HL-60 (cell line): Measurements from ENCODE around the gene SAMM50.

Experiments used
- DNase-seq, 2 experiments: peaks; one replicate each; pipeline ENCODE4 v3.0.0-alpha.2; 2010 to 2020; ENCODE audit warnings: low read depth in 1 of 2, low spot score in 1 of 2
- H3K27ac ChIP-seq: fragments of 250-450 bp; sonication (Bioruptor Pico); replicated peaks from 2 replicates; pipeline ENCODE4 v1.5.1; 2020; ENCODE audit warnings: mild to moderate bottlenecking, moderate library complexity
- H3K27me3 ChIP-seq: fragments of 250-450 bp; sonication (Bioruptor Pico); 2 replicates; pipeline ENCODE4 v1.5.1; 2021; ENCODE audit warnings: mild to moderate bottlenecking, moderate library complexity; ENCODE audit not compliant: insufficient read depth, poor library complexity, severe bottlenecking
- H3K4me3 ChIP-seq: replicated peaks from 2 replicates; pipeline ENCODE4 v1.5.1; 2011; ENCODE audit warnings: mild to moderate bottlenecking, control low read depth, low read length; ENCODE audit not compliant: insufficient read depth
- CTCF ChIP-seq: IDR thresholded peaks from one replicate; pipeline ENCODE4 v1.5.1; 2011; ENCODE audit warnings: low read length, control low read depth, inconsistent platforms; ENCODE audit not compliant: insufficient read depth
- GABPA ChIP-seq: IDR thresholded peaks from 2 replicates; pipeline ENCODE4 v1.6.1; 2012; ENCODE audit warnings: low read depth
- POLR2AphosphoS5 ChIP-seq: IDR thresholded peaks from 2 replicates; pipeline ENCODE4 v1.6.1; 2012; ENCODE audit warnings: low read depth
- REST ChIP-seq: IDR thresholded peaks from 2 replicates; pipeline ENCODE4 v1.6.1; 2012; ENCODE audit warnings: low read depth; ENCODE audit not compliant: insufficient replicate concordance
- SPI1 ChIP-seq: IDR thresholded peaks from 2 replicates; pipeline ENCODE4 v1.6.1; 2012; ENCODE audit warnings: low read depth, mild to moderate bottlenecking, borderline replicate concordance

The SAMM50 gene

DNA sequence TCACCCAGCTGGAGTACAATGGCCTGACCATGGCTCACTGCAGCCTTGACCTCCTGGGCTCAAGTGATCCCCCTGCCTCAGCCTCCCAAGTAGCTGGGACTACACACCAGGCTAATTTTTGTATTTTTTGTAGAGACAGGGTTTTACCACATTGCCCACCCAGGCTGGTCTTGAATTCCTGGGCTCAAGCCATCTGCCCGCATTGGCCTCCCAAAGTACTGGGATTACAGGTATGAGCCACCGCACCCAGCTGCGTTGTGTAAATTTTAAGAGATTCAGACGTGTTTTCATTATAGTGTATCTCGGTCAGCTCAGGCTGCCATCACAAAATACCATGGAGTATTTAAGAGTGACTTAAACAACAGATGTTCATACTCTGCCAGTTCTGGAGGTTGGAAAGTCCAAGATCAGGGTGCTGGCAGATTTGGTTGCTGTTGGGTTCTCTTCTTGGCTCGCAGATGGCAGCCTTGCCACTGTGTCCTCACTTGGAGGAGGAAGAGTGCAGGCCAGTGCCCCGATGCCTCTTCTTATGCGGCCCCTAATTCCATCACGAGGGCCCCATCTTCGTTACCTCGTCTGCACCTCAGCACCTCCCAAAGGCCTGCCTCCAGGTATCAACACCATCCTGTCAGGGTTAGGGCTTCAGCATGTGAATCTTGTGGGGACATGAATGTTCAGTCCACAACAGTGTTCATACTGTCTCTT is 36.2 kb downstream of the SAMM50 start:
- no peak overlapping the region for H3K27ac ChIP-seq
- TF ChIP-seq CTCF (no peak), GABPA (no peak), REST (no peak), POLR2AphosphoS5 (no peak), SPI1 (no peak)
- DNase-seq = no peak
- H3K27me3 ChIP-seq = no peaks in the 10 kb centered on the region
- H3K4me3 ChIP-seq = no peak overlapping the region

GRCh38 chr22:43992331-43992821 is 37.1 kb downstream of the SAMM50 start:
- DNase-seq = no peak
- no peak overlapping the region for H3K27ac ChIP-seq
- H3K27me3 ChIP-seq = no peaks in the 10 kb centered on the region
- TF ChIP-seq SPI1 (no peak), REST (no peak), CTCF (no peak), POLR2AphosphoS5 (no peak), GABPA (no peak)
- no peak overlapping the region for H3K4me3 ChIP-seq

GRCh38 chr22:43993072-43993760 is 38.0 kb downstream of the SAMM50 start:
- Histone ChIP-seq H3K4me3 (no peak overlapping the region), H3K27me3 (no peaks in the 10 kb centered on the region), H3K27ac (no peak overlapping the region)
- peak; percentile 20 to 46 for DNase-seq
- TF ChIP-seq CTCF = peak; percentile 94
- TF ChIP-seq POLR2AphosphoS5 = no peak
- TF ChIP-seq SPI1 = peak; percentile 32; the same call in 1 of the 2 replicates
